Measurements from ENCODE around the gene KLHL36. TPM values are rescaled to one million over a fixed set of nuclear protein-coding genes. Genes with fewer than 3 reads are reported as not detected.

The KLHL36 gene
- total and polyA plus RNA-seq, 9 of the 15 experiments (the other 6 are each of a cell fraction or from before 2014, with no cell fraction given) = 2.1 to 51.2 (median 18.5) TPM

- peak; percentile 80 for TF ChIP-seq DACH1 (IDR thresholded peaks at IDR 0.05; ENCODE audit: partially characterized antibody)
- TF ChIP-seq ZBTB26 (CRISPR knock-in tag; IDR thresholded peaks at IDR 0.05) = no peak
- no peak for TF ChIP-seq ARHGAP35 (IDR thresholded peaks at IDR 0.05; ENCODE audit: partially characterized antibody)
- no peak for TF ChIP-seq GTF2B (IDR thresholded peaks at IDR 0.05; ENCODE audit: extremely low read depth, insufficient read length)
- no peak for TF ChIP-seq MEF2A (IDR thresholded peaks at IDR 0.05; ENCODE audit: control insufficient read depth, low read depth, low read length)
- no peak for TF ChIP-seq ZNF717 (CRISPR knock-in tag; IDR thresholded peaks at IDR 0.05)
- peak; percentile 30; the same call in 1 of the 2 replicates for TF ChIP-seq ATF4 (CRISPR knock-in tag; IDR thresholded peaks at IDR 0.05)
- TF ChIP-seq JUN (IDR thresholded peaks at IDR 0.05; ENCODE audit: borderline replicate concordance, low read depth, low read length) = 0 out of 2 replicates have a peak, but pooled peaks have one; percentile 9
- TF ChIP-seq JUN (CRISPR knock-in tag; IDR thresholded peaks at IDR 0.05; ENCODE audit: borderline replicate concordance) = no peak
- TF ChIP-seq HDAC8 (tag; IDR thresholded peaks at IDR 0.05) = no peak
- TF ChIP-seq PCBP1 (IDR thresholded peaks at IDR 0.05; ENCODE audit: low read depth, low read length, poor library complexity, severe bottlenecking) = peak; percentile 90
- TF ChIP-seq FIP1L1 (IDR thresholded peaks at IDR 0.05; ENCODE audit: low read depth, low read length, poor library complexity, severe bottlenecking) = no peak
- peak; percentile 75 to 79 for TF ChIP-seq NRF1 (conservative IDR thresholded peaks at IDR 0.05 in 1 of 2, IDR thresholded peaks at IDR 0.05 in 1 of 2)
- TF ChIP-seq SNIP1 (IDR thresholded peaks at IDR 0.05; ENCODE audit: low read depth) = no peak
- TF ChIP-seq ZNF124 (CRISPR knock-in tag; IDR thresholded peaks at IDR 0.05) = no peak
- TF ChIP-seq MAFK (IDR thresholded peaks at IDR 0.05; ENCODE audit: low read length) = no peak
- peak; percentile 70 to 83 for TF ChIP-seq E2F6 (IDR thresholded peaks at IDR 0.05; ENCODE audit: borderline replicate concordance in 1 of 2, extremely low read depth in 1 of 2, insufficient read depth in 1 of 2, insufficient read length in 1 of 2, low read depth in 1 of 2, low read length in 1 of 2, poor library complexity in 1 of 2, severe bottlenecking in 1 of 2)
- no peak for TF ChIP-seq ZNF398 (CRISPR knock-in tag; IDR thresholded peaks at IDR 0.05)
These were observed 30.3 kb upstream of the KLHL36 start, which contains the start of gene COTL1 (continued) for GRCh38 chr16:84617791-84618580.
